Fibroblast of lung (primary cell): ENCODE measurements around the gene NSMCE3.

Experiments used
- EZH2 ChIP-seq: IDR thresholded peaks from 2 replicates; pipeline ENCODE4 v1.5.1; 2012; ENCODE audit warnings: low read length, control low read depth, mild to moderate bottlenecking; ENCODE audit errors: missing control alignments
- TF ChIP-seq, protein P1 (sequence below), 2 donors: IDR thresholded peaks in 1 of 2; conservative IDR thresholded peaks in 1 of 2; 1 replicate in 1 of 2; 2 replicates in 1 of 2; pipeline ENCODE4 v1.5.1; 2011 to 2012; ENCODE audit warnings: low read length in 2 of 2, control low read depth in 1 of 2, inconsistent platforms in 1 of 2, low read depth in 1 of 2, mild to moderate bottlenecking in 1 of 2

DNA sequence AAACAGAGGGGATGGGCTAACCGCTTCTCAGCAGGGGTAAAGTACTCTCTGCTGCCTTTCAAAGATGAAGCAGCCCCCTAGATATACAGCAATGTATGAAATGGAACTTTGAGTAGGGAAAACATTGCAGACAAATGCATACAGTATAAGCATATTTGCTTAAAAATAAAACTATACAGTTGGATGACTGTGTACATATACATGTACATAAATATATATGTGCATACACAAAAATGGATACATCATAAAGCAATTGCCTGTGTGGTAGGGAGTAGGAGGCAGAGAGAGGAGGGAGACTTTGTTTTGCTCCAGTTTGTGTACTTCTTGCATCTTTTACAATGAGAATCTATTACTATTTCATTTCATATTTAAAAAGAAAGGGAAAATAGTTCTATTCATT, 28.4 kb downstream of the NSMCE3 start:
- TF ChIP-seq, protein P1, sequence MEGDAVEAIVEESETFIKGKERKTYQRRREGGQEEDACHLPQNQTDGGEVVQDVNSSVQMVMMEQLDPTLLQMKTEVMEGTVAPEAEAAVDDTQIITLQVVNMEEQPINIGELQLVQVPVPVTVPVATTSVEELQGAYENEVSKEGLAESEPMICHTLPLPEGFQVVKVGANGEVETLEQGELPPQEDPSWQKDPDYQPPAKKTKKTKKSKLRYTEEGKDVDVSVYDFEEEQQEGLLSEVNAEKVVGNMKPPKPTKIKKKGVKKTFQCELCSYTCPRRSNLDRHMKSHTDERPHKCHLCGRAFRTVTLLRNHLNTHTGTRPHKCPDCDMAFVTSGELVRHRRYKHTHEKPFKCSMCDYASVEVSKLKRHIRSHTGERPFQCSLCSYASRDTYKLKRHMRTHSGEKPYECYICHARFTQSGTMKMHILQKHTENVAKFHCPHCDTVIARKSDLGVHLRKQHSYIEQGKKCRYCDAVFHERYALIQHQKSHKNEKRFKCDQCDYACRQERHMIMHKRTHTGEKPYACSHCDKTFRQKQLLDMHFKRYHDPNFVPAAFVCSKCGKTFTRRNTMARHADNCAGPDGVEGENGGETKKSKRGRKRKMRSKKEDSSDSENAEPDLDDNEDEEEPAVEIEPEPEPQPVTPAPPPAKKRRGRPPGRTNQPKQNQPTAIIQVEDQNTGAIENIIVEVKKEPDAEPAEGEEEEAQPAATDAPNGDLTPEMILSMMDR (conservative IDR thresholded peaks at IDR 0.05 in 1 of 2, IDR thresholded peaks at IDR 0.05 in 1 of 2; ENCODE audit: low read depth in 1 of 2, low read length in 2 of 2), result no peak
- no peak for TF ChIP-seq EZH2
